Nephron (organoid): ENCODE results near the gene GLDC.
A peak's percentile ranks its signal among the peaks of the same experiment; 100 is the strongest.

Experiments used
- H3K27ac Mint-ChIP-seq, 3 experiments: 2 replicates each; pipeline ENCODE4 v1.8.0; 2020; ENCODE audit warnings: mixed read lengths in 3 of 3, mild to moderate bottlenecking in 2 of 3, moderate library complexity in 1 of 3
- H3K27me3 Mint-ChIP-seq: 2 replicates; pipeline ENCODE4 v1.8.0; 2021; ENCODE audit warnings: low read depth, mild to moderate bottlenecking, moderate library complexity, mixed read lengths
- H3K36me3 Mint-ChIP-seq: 2 replicates; pipeline ENCODE4 v1.8.0; 2020; ENCODE audit warnings: low read depth, mixed read lengths
- H3K4me1 Mint-ChIP-seq: 2 replicates; pipeline ENCODE4 v1.8.0; 2020; ENCODE audit warnings: mixed read lengths
- H3K4me3 Mint-ChIP-seq, 3 experiments: 2 replicates each; pipeline ENCODE4 v1.8.0; 2020; ENCODE audit warnings: mild to moderate bottlenecking in 3 of 3, mixed read lengths in 3 of 3, moderate library complexity in 2 of 3
- H3K9me3 Mint-ChIP-seq: 2 replicates; pipeline ENCODE4 v1.8.0; 2020; ENCODE audit warnings: mixed read lengths
- TF ChIP-seq, protein P1 (sequence below), 3 experiments: fragments of 200-600 bp; sonication (generic); IDR thresholded peaks; one replicate each; pipeline ENCODE4 v1.5.0; 2021; ENCODE audit warnings: antibody characterized with exemption in 3 of 3; ENCODE audit not compliant: unreplicated experiment in 3 of 3

GLDC gene

DNA sequence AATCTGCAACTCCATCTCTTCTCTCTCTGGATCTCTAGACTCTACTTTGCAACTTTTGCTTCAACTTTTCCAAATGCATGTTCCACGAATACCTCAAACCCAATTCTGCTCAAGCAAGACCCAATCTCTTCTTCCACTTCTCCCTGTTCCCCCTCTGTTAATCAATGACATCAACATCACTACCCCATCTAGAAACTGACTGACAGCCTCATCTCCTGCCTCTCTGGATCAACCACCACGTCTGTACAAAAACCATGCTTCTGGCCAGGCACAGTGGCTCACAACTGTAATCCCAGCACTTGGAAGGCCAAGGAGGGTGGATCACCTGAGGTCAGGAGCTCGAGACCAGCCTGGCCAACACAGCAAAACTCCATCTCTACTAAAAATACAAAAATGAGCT lies 12.2 kb downstream of the GLDC start:
- peak overlapping the region in 1 of 3 experiments; percentile 48 for H3K27ac Mint-ChIP-seq
- H3K36me3 Mint-ChIP-seq, result no peaks in the 10 kb centered on the region
- TF ChIP-seq, protein P1, sequence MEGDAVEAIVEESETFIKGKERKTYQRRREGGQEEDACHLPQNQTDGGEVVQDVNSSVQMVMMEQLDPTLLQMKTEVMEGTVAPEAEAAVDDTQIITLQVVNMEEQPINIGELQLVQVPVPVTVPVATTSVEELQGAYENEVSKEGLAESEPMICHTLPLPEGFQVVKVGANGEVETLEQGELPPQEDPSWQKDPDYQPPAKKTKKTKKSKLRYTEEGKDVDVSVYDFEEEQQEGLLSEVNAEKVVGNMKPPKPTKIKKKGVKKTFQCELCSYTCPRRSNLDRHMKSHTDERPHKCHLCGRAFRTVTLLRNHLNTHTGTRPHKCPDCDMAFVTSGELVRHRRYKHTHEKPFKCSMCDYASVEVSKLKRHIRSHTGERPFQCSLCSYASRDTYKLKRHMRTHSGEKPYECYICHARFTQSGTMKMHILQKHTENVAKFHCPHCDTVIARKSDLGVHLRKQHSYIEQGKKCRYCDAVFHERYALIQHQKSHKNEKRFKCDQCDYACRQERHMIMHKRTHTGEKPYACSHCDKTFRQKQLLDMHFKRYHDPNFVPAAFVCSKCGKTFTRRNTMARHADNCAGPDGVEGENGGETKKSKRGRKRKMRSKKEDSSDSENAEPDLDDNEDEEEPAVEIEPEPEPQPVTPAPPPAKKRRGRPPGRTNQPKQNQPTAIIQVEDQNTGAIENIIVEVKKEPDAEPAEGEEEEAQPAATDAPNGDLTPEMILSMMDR (IDR thresholded peaks at IDR 0.05; ENCODE audit: unreplicated experiment in 3 of 3), result no peak
- no peaks in the 10 kb centered on the region for H3K9me3 Mint-ChIP-seq
- no peak overlapping the region for H3K4me3 Mint-ChIP-seq
- H3K4me1 Mint-ChIP-seq, result peaks cover 11% of the 10 kb centered on the region
- no peaks in the 10 kb centered on the region for H3K27me3 Mint-ChIP-seq

DNA sequence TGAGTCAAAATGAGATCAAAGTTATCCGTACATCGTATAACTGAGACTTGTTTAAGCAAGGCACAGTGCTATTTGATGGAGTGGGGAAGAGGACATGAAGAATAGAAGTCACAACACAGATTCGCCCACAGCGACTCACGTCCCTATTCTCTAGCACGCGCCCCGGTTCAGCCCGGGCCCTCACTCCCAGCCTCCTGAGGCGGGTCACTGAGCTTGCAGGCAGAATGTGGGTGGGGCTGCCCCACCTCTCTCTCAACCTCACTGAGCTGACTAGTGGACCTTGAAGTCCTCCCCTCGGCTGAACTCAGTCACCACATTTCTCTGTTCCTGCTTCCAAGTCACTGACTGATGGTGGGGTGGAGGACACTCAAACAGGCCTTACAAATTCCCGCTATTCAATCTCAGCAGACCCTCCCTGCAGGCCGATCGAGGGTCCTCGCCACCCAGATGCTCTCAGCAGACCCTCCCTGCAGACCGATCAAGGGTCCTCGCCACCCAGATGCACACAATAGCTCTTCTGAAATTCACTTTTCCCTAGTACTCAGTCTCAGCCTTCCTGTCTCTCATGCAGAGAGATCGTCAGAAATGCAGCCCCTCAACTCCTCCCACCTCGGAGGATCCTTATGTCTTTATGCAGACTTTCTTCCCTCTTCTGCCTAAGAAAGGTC lies 12.9 kb downstream of the GLDC start:
- Mint-ChIP-seq H3K4me3 (no peak overlapping the region), H3K36me3 (no peaks in the 10 kb centered on the region), H3K27ac (peak overlapping the region in 2 of 3 experiments; percentile 8 to 48), H3K4me1 (peaks cover 11% of the 10 kb centered on the region), H3K9me3 (no peaks in the 10 kb centered on the region), H3K27me3 (no peaks in the 10 kb centered on the region)
- TF ChIP-seq, protein P1 (IDR thresholded peaks at IDR 0.05; ENCODE audit: unreplicated experiment in 3 of 3), result no peak

DNA sequence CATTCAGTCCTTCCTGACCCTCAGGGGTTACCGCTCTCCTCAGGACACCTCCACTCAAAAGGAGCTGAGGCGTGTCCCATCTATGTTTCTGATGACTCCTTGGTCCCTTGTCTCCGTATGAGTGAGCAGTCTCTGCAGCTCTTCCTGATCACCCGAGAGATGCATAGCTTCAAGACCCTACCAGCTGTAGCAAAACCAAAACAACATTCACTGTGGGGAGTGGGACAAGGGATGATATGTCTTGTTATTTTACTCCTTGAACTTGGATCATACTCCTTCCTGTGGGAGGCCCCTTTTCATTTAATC lies 14.4 kb downstream of the GLDC start:
- Mint-ChIP-seq H3K27ac (peak overlapping the region in 1 of 3 experiments; percentile 10), H3K4me1 (peaks cover 11% of the 10 kb centered on the region), H3K4me3 (no peak overlapping the region), H3K36me3 (no peaks in the 10 kb centered on the region), H3K9me3 (no peaks in the 10 kb centered on the region), H3K27me3 (no peaks in the 10 kb centered on the region)
- TF ChIP-seq, protein P1 (IDR thresholded peaks at IDR 0.05; ENCODE audit: unreplicated experiment in 3 of 3), result no peak

- TF ChIP-seq, protein P1 (IDR thresholded peaks at IDR 0.05; ENCODE audit: unreplicated experiment in 3 of 3), result no peak
- Mint-ChIP-seq H3K4me1 (peaks cover 11% of the 10 kb centered on the region), H3K4me3 (no peak overlapping the region), H3K36me3 (no peaks in the 10 kb centered on the region), H3K9me3 (no peaks in the 10 kb centered on the region), H3K27ac (no peak overlapping the region), H3K27me3 (no peaks in the 10 kb centered on the region)
Observed at GRCh38 chr9:6630502-6631206, 14.9 kb downstream of the GLDC start.

- H3K4me3 Mint-ChIP-seq, result no peak overlapping the region
Observed at GRCh38 chr9:6628704-6629103, 16.8 kb downstream of the GLDC start.

More at GRCh38 chr9:6628704-6629103, 16.8 kb downstream of the GLDC start:
- Mint-ChIP-seq H3K9me3 (no peaks in the 10 kb centered on the region), H3K27me3 (no peaks in the 10 kb centered on the region), H3K36me3 (no peaks in the 10 kb centered on the region), H3K27ac (peak overlapping the region in 1 of 3 experiments; percentile 24), H3K4me1 (peaks cover 11% of the 10 kb centered on the region)
- TF ChIP-seq, protein P1 (IDR thresholded peaks at IDR 0.05; ENCODE audit: unreplicated experiment in 3 of 3), result no peak
